ENCODE results near the gene PSME4. TPM values are rescaled to one million over a fixed set of nuclear protein-coding genes. Genes with fewer than 3 reads are reported as not detected.

Gene PSME4
- 24.4 and 32.3 TPM in 2 replicates for total RNA-seq

GRCh38 chr2:53970724-53971602, at the start of gene PSME4:
PSME4 (minus strand) TSS chr2:53970993; CDS start chr2:53970784, 209 bp downstream.
- DNase-seq (ENCODE audit: low read depth in 2 of 2), result peak; percentile 93 to 96

GRCh38 chr2:54015798-54016699, 45.3 kb upstream of the PSME4 start:
- DNase-seq (ENCODE audit: low read depth in 2 of 2), result peak in 1 of 2 donors; percentile 33

GRCh38 chr2:54013996-54014395, 43.2 kb upstream of the PSME4 start:
- DNase-seq (ENCODE audit: low read depth in 2 of 2), result no peak

GRCh38 chr2:54012538-54013141, 41.8 kb upstream of the PSME4 start:
- no peak for DNase-seq (ENCODE audit: low read depth in 2 of 2)

GRCh38 chr2:54009549-54009948, 38.8 kb upstream of the PSME4 start:
- peak in 1 of 2 donors; percentile 36 for DNase-seq (ENCODE audit: low read depth in 2 of 2)

GRCh38 chr2:54008439-54008838, 37.6 kb upstream of the PSME4 start:
- no peak for DNase-seq (ENCODE audit: low read depth in 2 of 2)

- DNase-seq (ENCODE audit: low read depth in 2 of 2), result no peak
Observed at GRCh38 chr2:54000524-54000923, 29.7 kb upstream of the PSME4 start.

GRCh38 chr2:54000122-54000521, 29.3 kb upstream of the PSME4 start:
- no peak for DNase-seq (ENCODE audit: low read depth in 2 of 2)

- DNase-seq (ENCODE audit: low read depth in 2 of 2), result no peak
Observed at GRCh38 chr2:53998834-53999233, 28.0 kb upstream of the PSME4 start.

- DNase-seq (ENCODE audit: low read depth in 2 of 2), result no peak
Observed at GRCh38 chr2:53994818-53995808, 24.3 kb upstream of the PSME4 start.

GRCh38 chr2:53991948-53992347, 21.2 kb upstream of the PSME4 start:
- no peak for DNase-seq (ENCODE audit: low read depth in 2 of 2)

- no peak for DNase-seq (ENCODE audit: low read depth in 2 of 2)
Observed at GRCh38 chr2:53989210-53989862, 18.5 kb upstream of the PSME4 start.

- DNase-seq (ENCODE audit: low read depth in 2 of 2), result peak; percentile 5 to 90
Observed at GRCh38 chr2:53987336-53987921, 16.6 kb upstream of the PSME4 start.

GRCh38 chr2:53985646-53986045, 14.9 kb upstream of the PSME4 start:
- no peak for DNase-seq (ENCODE audit: low read depth in 2 of 2)

GRCh38 chr2:53969968-53970723, 647 bp downstream of the PSME4 start:
- peak; percentile 54 to 59 for DNase-seq (ENCODE audit: low read depth in 2 of 2)

- peak; percentile 80 to 84 for DNase-seq (ENCODE audit: low read depth in 2 of 2)
Observed at GRCh38 chr2:53969285-53969967, 1.4 kb downstream of the PSME4 start.

GRCh38 chr2:53964987-53965687, 5.7 kb downstream of the PSME4 start:
- DNase-seq (ENCODE audit: low read depth in 2 of 2), result no peak
